Spleen (tissue), 11 donors: ENCODE measurements around the gene PRKCD. TPM values are rescaled to one million over a fixed set of nuclear protein-coding genes. Genes with fewer than 3 reads are reported as not detected.
A peak's percentile ranks its signal among the peaks of the same experiment; 100 is the strongest.

Source experiments
- DNase-seq: peaks from one replicate; pipeline ENCODE4 v3.0.0-alpha.2; 2020
- H3K27ac ChIP-seq, 8 donors: fragments of 200-600 bp; sonication (generic) in 7 of 8; 1 replicate in 4 of 8; 2 replicates in 4 of 8; pipeline versions ENCODE4 v1.5.0 to v1.8.0; 2016 to 2021; ENCODE audit warnings: inconsistent platforms in 4 of 8, mild to moderate bottlenecking in 4 of 8, moderate library complexity in 1 of 8
- H3K27me3 ChIP-seq, 7 donors: fragments of 200-600 bp; sonication (generic) in 6 of 7; replicated peaks in 1 of 7; 1 replicate in 4 of 7; 2 replicates in 3 of 7; pipeline versions ENCODE4 v1.5.0 to v1.8.0; 2016 to 2021; ENCODE audit warnings: inconsistent platforms in 3 of 7, mild to moderate bottlenecking in 1 of 7
- H3K36me3 ChIP-seq, 6 donors: fragments of 200-600 bp; sonication (generic) in 5 of 6; 1 replicate in 4 of 6; 2 replicates in 2 of 6; pipeline versions ENCODE4 v1.5.0 to v1.8.0; 2016 to 2021; ENCODE audit warnings: inconsistent platforms in 2 of 6
- H3K4me1 ChIP-seq, 6 donors: fragments of 200-600 bp; sonication (generic) in 5 of 6; 1 replicate in 3 of 6; 2 replicates in 3 of 6; pipeline versions ENCODE4 v1.5.0 to v1.8.0; 2016 to 2021; ENCODE audit warnings: inconsistent platforms in 3 of 6
- H3K4me3 ChIP-seq, 8 donors: fragments of 200-600 bp; sonication (generic) in 7 of 8; 1 replicate in 4 of 8; 2 replicates in 4 of 8; pipeline versions ENCODE4 v1.5.0 to v1.8.0; 2016 to 2021; ENCODE audit warnings: inconsistent platforms in 4 of 8, mild to moderate bottlenecking in 4 of 8, moderate library complexity in 2 of 8
- H3K9me3 ChIP-seq, 8 donors: fragments of 200-600 bp; sonication (generic) in 7 of 8; 1 replicate in 4 of 8; 2 replicates in 4 of 8; pipeline versions ENCODE4 v1.5.0 to v1.8.0; 2016 to 2021; ENCODE audit warnings: inconsistent platforms in 4 of 8
- POLR2A ChIP-seq, 3 donors: fragments of 450-650 bp; IDR thresholded peaks; one replicate each; pipeline ENCODE4 v1.5.1; 2017; ENCODE audit warnings: antibody characterized with exemption in 3 of 3, mild to moderate bottlenecking in 1 of 3
- POLR2AphosphoS5 ChIP-seq, 3 donors: sonication (generic); formaldehyde crosslinking; IDR thresholded peaks; one replicate each; pipeline ENCODE4 v1.5.1; 2017; ENCODE audit warnings: antibody characterized with exemption in 3 of 3
- WGBS, 5 donors: extraction: QIAGEN DNeasy Blood & Tissue Kit in 3 of 5; methylation state at CpG; one replicate each; pipeline versions ENCODE4 v1.1.5 to v1.1.7; 2013 to 2018; 5-methylcytosine and 5-hydroxymethylcytosine counted together
- intact Hi-C: fragments of 100-400 bp; cut with DNase I; formaldehyde crosslinking; loops from one replicate; pipeline ENCODE4 v1.15.0; 2023; ENCODE audit warnings: low total_unique reads
- polyA plus RNA-seq, 3 donors: library from polyadenylated mRNA; stranded (reverse); fragments of 200-250 nt; gene quantifications; one replicate each; pipeline ENCODE4 v1.2.1, GENCODE V29; 2013
- total RNA-seq, 7 donors: library from RNA; depleted of rRNA in 3 of 7; stranded (reverse); fragments of >200 nt in 3 of 7; fragmentation: NEBNext Ultra II Directional in 4 of 7; extraction: Animal tissue kit (Norgen Biotek cat#: 25700) in 4 of 7; gene quantifications; one replicate each; pipeline versions ENCODE4 v1.1.0 to v1.2.1, GENCODE V29; 2016 to 2021
- TF ChIP-seq, protein P1 (sequence below), 11 experiments: fragments of 200-600 bp in 7 of 11; fragments of 450-650 bp in 4 of 11; sonication (generic) in 4 of 11; IDR thresholded peaks in 8 of 11; conservative IDR thresholded peaks in 3 of 11; 1 replicate in 7 of 11; 2 replicates in 4 of 11; pipeline versions ENCODE4 v1.4.0 to v1.8.0; 2016 to 2021; ENCODE audit warnings: antibody characterized with exemption in 11 of 11, inconsistent platforms in 4 of 11, mild to moderate bottlenecking in 1 of 11
- donor health status: healthy with polysubstance abuse.
- donor health status: DM: no; HTN: no; CAD: no; lungs with moderate emphysema.
- donor health status: DM: no; HTN: no; CAD: no.
- donor health status: Bipolar disorder and iron deficiency.
- donor health status: healthy.
- donor health status: DM: no; HTN: no; CAD: no.
- donor health status: DM: yes; HTN: yes; CAD: no.

The PRKCD gene
- total and polyA plus RNA-seq, 10 donors, result 22.2 to 100 (median 48.5) TPM

DNA sequence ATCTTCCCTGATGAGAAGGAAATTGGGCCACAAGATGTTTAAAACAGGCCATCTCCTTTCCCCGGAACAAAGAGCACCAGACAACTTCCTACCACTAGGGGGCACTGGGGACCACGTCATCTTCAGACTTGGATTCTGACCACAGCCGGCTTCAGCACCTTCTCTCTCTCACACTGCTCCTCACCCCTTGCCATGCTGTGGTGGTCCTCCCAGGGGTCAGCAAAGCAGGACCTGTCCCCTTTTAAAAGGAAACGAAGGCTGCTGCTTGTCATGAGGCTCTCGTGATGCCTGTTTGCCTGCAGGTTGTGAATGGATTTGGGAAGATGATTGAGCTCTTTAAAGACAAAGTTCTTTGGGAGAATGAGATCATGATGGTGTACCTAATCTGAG, 47.0 kb upstream of the PRKCD start:
- DNase-seq, result peak; percentile 91
- Histone ChIP-seq H3K4me3 (peak overlapping the region in 1 of 8 donors; percentile 42), H3K27me3 (no peaks in the 10 kb centered on the region), H3K9me3 (no peaks in the 10 kb centered on the region), H3K4me1 (peaks cover 0 to 44% (median 12%) of the 10 kb centered on the region in 6 donors), H3K36me3 (peaks cover 0 to 97% (median 64%) of the 10 kb centered on the region in 6 donors), H3K27ac (peak overlapping the region in 7 of 8 donors; percentile 54 to 88 (median 73))
- intact Hi-C loops, result loop anchor here (5.0 kb wide), 1 partner anchor 83 kb away; no protein-coding TSS in a partner anchor
- TF ChIP-seq POLR2AphosphoS5 (IDR thresholded peaks at IDR 0.05) (peak in 1 of 3 donors; percentile 63), POLR2A (IDR thresholded peaks at IDR 0.05) (no peak)
- TF ChIP-seq, protein P1, sequence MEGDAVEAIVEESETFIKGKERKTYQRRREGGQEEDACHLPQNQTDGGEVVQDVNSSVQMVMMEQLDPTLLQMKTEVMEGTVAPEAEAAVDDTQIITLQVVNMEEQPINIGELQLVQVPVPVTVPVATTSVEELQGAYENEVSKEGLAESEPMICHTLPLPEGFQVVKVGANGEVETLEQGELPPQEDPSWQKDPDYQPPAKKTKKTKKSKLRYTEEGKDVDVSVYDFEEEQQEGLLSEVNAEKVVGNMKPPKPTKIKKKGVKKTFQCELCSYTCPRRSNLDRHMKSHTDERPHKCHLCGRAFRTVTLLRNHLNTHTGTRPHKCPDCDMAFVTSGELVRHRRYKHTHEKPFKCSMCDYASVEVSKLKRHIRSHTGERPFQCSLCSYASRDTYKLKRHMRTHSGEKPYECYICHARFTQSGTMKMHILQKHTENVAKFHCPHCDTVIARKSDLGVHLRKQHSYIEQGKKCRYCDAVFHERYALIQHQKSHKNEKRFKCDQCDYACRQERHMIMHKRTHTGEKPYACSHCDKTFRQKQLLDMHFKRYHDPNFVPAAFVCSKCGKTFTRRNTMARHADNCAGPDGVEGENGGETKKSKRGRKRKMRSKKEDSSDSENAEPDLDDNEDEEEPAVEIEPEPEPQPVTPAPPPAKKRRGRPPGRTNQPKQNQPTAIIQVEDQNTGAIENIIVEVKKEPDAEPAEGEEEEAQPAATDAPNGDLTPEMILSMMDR (IDR thresholded peaks at IDR 0.05 in 8 of 11, conservative IDR thresholded peaks at IDR 0.05 in 3 of 11), result peak; percentile 75 to 95 (median 91)
- WGBS, 5 donors, result 11 to 18% (median 14%) methylated on average over 5 of the region's 5 CpGs

DNA sequence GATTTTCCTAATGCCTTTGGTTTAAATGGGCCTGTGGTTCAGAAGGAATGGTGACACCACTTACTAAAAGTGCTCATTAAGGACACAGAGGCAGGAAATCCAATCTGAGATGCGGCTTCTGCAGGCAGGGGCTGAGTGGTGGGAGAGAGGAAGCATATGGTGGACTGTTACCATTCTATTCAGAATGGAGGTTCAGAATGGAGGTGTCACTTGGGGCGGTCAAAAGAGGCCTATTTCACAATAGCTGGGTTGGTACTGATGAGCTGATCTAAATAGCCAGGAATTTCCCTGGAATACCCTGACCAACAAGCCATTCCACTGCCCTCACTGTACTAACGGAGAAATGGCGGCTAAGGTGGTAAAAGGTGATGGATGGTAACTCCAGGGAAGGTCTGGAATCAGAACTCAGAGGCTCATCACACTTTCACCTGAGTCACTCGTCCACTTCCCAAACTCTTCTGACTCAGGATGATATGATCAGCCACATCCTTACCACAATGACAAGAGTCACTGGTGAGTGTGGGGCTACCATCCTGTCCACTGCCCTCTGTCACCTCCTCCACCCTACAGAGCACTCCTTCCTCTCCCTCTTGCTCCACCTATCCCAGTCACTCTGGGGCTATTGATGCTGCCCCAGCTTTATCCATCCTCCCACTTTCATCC, 46.5 kb upstream of the PRKCD start:
- peaks cover 0 to 97% (median 64%) of the 10 kb centered on the region in 6 donors for H3K36me3 ChIP-seq
- TF ChIP-seq POLR2AphosphoS5 (IDR thresholded peaks at IDR 0.05), result peak in 1 of 3 donors; percentile 54
- TF ChIP-seq, protein P1 (IDR thresholded peaks at IDR 0.05 in 8 of 11, conservative IDR thresholded peaks at IDR 0.05 in 3 of 11), result no peak
- no peak for TF ChIP-seq POLR2A (IDR thresholded peaks at IDR 0.05)
- WGBS, 5 donors, result 68 to 88% (median 77%) methylated on average over 5 of the region's 5 CpGs

DNA sequence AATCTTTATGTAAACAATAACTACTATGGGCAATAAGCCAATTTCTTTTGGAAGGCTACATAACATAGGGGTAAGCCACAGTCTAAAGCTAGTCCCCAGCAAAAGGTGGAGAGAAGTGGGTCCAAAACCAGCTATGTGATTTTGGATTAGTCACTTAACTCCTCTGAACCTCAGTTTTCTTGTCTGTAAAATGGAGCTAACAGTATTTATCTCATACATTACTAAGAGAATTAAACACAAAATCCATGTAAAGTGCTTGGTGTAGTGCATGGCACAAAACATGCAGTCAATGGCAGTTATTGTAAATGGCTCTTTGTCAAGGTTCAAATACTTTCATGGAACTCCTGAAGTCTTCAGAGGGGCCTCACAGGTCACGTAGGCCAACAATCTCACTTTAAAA, 44.1 kb upstream of the PRKCD start:
- peaks cover 0 to 29% (median 9%) of the 10 kb centered on the region in 6 donors for H3K4me1 ChIP-seq
- 86 to 100% (median 100%) methylated on average over 1 of the region's 1 CpG for WGBS, 5 donors
- no peak overlapping the region for H3K4me3 ChIP-seq
- DNase-seq, result no peak
- no peak overlapping the region for H3K27ac ChIP-seq
- peaks cover 0 to 97% (median 71%) of the 10 kb centered on the region in 6 donors for H3K36me3 ChIP-seq
- H3K27me3 ChIP-seq, result no peaks in the 10 kb centered on the region
- TF ChIP-seq POLR2AphosphoS5 (IDR thresholded peaks at IDR 0.05) (no peak), POLR2A (IDR thresholded peaks at IDR 0.05) (no peak)
- TF ChIP-seq, protein P1 (IDR thresholded peaks at IDR 0.05 in 8 of 11, conservative IDR thresholded peaks at IDR 0.05 in 3 of 11), result no peak
- H3K9me3 ChIP-seq, result no peaks in the 10 kb centered on the region
- intact Hi-C loops, result no loop called here

More for the DNA sequence above, 46.5 kb upstream of the PRKCD start:
- Histone ChIP-seq H3K4me3 (peak overlapping the region in 1 of 8 donors; percentile 42), H3K9me3 (no peaks in the 10 kb centered on the region), H3K27me3 (no peaks in the 10 kb centered on the region), H3K4me1 (peaks cover 0 to 38% (median 10%) of the 10 kb centered on the region in 6 donors), H3K27ac (peak overlapping the region in 7 of 8 donors; percentile 54 to 88 (median 73))
- intact Hi-C loops, result loop anchor here (5.0 kb wide), 1 partner anchor 83 kb away; no protein-coding TSS in a partner anchor
- DNase-seq, result no peak

DNA sequence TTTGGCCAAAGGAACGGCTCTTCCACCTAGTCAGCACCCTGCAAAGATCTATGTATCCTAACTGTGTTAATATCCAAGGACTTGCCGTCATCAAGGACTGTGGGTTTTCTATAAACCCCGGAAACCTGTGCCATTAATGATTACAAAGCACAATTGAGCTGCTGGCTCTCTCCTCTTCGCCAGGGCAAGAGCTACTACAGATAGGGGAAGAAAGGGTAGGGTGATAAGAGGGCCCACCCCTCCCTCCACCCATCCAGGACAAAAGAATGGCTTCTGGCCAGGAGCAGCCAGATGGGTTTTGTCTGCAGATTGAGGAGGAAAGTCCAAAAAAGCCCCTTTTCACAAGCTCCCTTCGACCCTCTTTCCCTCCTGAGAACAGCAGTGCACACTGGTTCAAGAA, 40.7 kb upstream of the PRKCD start:
- intact Hi-C loops, result no loop called here
- 76 to 91% (median 88%) methylated on average over 5 of the region's 5 CpGs for WGBS, 5 donors

More for the DNA sequence above, 40.7 kb upstream of the PRKCD start:
- H3K27me3 ChIP-seq, result no peaks in the 10 kb centered on the region
- no peak for DNase-seq
- H3K4me1 ChIP-seq, result peaks cover 0 to 39% (median 13%) of the 10 kb centered on the region in 6 donors
- no peak overlapping the region for H3K27ac ChIP-seq
- peaks cover 0 to 100% (median 95%) of the 10 kb centered on the region in 6 donors for H3K36me3 ChIP-seq
- H3K4me3 ChIP-seq, result no peak overlapping the region
- TF ChIP-seq POLR2AphosphoS5 (IDR thresholded peaks at IDR 0.05) (no peak), POLR2A (IDR thresholded peaks at IDR 0.05) (no peak)
- TF ChIP-seq, protein P1 (IDR thresholded peaks at IDR 0.05 in 8 of 11, conservative IDR thresholded peaks at IDR 0.05 in 3 of 11), result no peak
- H3K9me3 ChIP-seq, result no peaks in the 10 kb centered on the region
